Non-pigmented ciliary epithelial cell (primary cell): Measurements from ENCODE around the gene MIDN.
"Not testable (repeated sequence)": the region's sequence is repeated elsewhere in the genome, so short reads cannot be mapped to it uniquely, and the experiment has no call there.

ENCODE experiments used
- DNase-seq: peaks from one replicate; pipeline ENCODE4 v3.0.0-alpha.2; 2010; ENCODE audit warnings: low read depth

Gene MIDN

DNA sequence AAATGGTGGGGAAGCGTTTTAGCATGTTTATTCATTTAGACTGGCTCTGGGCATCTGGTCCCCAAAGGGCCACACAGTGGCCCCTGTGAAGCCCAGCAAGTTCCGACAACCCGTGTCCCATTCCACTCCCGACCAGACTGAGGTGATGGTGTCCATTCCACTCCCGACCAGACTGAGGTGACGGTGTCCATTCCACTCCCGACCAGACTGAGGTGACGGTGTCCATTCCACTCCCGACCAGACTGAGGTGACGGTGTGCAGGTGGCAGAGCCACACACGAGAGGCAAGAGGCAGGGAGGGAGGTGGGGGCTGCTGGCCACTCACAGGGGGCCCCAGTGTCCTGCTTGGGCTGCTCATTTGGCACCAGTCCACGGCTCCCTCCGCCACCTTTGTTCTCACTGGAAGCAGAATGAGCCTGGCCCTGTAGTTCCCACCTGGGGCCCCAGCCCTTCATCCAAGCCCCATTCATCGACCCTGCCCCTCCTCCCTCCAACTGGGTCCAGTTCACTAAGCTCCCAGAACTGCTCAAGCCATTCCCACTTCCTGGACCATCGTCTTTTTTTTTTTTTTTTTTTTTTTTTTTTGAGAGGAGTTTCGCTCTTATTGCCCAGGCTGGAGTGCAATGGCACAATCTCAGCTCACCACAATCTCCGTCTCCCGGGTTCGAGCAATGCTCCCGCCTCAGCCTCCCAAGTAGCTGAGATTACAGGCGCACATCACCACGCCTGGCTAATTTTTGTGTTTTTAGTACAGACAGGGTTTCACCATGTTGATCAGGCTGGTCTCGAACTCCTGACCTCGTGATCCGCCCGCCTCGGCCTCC lies 1.9 kb upstream of the MIDN start:
- DNase-seq, result not testable (repeated sequence)

DNA sequence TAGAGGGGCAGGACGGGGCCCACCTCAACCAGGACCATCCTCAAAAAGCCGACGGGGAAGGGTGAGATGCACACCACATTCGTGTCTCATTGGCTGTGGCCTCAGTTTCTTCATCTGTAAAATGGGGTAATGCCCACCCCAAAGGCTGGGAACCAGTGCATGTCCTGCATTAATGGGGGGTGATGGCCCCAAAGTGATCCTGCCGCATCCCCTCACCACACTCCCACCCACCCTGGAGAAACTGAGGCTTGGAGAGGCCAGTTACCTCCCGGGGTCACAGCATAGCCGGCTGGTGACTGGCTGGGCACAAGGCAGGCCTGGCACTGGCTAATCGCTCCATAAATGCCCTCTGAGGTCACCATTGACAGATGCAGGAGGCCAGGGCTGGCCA lies 640 bp upstream of the MIDN start:
- no peak for DNase-seq

DNA sequence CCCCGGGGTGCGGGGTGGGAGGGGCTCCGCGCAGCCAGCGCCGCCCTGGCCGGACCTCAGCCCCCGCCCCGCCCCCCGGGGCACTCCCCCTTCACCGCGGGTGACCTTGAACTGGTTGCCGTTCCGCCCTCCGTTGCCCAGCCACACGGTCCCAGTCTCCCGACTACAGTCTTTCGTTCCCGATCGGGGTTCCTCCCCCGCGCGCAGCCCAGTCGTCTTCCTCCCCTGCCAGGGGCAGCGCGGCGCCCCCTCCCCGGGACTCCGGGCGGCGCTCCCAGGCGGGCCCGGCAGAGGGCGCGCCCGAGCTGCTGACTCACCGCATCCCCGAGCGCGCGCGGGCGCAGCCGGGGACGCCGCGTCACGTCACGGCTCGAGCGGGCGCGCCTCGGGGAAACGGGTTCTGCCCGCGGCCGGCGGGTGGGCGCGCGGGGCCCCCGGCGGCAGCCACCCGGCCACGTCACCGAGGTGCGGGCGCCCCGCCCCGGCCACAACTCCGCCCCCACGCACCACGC lies 459 bp downstream of the MIDN start:
- DNase-seq, result no peak

DNA sequence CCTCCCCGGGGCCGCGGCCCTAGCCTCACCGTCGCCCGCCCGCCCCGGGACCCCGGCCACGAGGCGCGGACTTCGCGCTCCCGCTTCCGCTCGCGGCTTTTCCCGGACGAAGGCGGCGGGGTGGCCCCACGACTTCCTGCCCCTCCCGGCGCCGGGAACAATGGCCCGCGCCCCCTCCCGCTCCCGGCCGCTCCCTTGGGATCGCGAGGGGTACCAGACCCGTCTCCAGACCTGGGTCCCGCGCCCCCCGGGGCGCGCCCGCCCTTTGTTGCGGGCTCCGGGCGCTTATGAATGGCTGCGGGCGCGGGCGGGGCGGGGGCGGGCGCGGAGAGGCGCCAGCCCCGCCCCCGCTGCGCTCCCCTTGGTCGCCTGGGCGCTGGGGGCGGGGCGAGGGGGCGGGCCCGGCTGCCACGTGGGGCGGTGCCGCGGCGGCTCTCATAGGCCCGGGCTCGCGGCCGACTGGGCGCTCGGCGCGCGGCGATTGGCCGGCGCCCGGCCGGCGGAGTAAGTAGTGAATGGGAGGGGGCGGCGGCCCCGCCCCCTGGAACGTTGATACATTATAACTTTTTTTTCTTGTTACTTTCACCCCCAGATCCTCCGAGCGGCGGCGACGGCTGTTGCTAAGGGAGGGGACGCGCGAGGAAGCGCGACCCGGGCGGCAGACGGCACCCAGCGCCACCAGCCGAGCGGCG lies 1.1 kb downstream of the MIDN start:
- DNase-seq, result no peak

DNA sequence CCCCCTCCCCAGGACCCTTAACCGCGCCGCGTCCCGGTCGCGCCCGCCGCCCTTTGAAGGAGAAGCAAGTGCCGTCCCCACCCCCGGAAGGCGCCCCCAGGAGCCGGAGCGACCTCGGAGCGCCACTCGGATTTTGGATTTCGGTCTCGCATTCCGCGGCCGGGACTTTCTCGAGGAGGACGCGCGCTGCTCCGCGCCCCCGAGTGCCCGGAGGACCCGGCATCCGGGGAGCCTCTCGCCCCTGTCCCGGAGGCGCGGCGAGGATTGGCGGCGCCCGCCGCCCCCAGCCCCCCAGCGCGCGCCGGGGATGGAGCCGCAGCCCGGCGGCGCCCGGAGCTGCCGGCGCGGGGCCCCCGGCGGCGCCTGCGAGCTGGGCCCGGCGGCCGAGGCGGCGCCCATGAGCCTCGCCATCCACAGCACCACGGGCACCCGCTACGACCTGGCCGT lies 1.6 kb downstream of the MIDN start:
- DNase-seq, result no peak

DNA sequence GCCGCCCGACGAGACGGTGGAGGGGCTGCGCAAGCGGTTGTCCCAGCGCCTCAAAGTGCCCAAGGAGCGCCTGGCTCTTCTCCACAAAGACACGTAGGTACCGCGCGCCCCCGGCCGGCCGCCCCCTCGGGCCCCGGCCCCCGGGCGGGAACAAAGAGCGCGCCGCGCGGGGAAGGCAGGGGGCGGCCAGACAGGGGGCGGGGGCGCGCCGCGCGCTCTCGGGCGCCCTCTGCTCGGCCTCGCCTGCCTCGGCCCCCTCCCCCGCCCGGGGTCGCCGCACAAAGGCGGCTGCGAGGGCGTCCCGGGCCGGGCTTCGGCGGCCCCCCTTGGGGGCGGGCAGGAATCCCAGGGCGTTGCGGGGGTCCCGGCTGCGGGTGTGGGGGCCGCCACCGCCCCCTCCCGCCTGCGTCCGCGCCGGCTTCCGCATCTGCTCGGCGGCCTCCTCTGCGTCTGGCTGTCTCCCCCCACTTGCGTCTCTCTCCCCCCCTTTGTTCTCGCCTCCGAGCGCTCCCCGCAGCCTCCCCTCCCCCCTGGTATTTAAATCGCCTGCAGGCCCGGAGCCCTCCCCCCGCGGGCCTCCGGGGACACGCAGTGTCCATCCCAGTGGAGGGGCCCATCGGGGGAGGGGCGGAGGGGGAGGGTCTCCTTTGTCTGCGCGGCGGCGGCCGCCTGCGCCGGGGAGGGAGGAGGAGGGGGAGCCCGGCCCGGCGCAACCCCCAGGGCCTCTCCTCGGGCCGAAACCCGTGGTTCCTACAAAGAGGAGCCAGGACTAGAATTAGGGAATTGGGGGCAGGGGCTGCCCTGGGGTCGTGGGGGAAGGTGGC lies 2.3 kb downstream of the MIDN start:
- no peak for DNase-seq

DNA sequence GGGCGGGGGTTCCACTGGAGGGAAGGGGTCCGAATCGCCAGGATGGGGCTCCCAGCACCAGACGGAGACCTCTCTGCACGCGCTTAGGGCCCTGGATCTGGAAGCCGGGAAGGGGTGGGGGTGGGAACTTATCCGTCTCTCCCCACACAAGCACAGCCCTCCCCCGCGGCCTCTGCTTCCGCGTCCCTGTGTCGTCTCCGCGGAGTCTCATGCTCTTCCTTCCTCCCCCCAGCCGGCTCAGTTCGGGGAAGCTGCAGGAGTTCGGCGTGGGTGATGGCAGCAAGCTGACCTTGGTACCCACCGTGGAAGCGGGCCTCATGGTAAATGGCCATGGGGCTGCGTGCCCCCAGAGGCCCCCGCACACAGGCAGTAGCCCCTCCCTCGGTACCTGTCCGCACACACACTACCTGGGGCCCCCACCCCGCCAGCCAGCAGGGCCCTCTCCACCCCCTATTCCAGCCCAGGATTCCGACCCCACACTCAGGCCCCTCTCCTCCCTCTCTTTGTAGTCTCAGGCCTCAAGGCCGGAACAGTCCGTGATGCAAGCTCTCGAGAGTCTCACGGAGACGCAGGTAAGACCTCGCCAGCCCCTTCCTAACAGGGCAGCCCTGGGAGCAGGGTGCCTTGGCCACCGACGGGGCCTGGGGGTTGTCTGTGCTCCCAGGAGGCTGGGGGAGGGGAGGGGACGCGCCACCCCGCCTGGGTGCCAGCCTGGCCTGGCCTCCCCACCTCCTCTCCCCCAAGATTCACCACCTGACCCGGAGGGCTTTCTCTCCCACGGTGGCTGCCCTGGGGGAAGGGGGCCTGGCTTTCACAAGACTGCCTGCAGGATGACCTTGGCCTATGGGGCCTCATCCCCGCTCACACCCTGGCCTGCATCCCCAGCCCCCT lies 3.2 kb downstream of the MIDN start:
- DNase-seq, result no peak

DNA sequence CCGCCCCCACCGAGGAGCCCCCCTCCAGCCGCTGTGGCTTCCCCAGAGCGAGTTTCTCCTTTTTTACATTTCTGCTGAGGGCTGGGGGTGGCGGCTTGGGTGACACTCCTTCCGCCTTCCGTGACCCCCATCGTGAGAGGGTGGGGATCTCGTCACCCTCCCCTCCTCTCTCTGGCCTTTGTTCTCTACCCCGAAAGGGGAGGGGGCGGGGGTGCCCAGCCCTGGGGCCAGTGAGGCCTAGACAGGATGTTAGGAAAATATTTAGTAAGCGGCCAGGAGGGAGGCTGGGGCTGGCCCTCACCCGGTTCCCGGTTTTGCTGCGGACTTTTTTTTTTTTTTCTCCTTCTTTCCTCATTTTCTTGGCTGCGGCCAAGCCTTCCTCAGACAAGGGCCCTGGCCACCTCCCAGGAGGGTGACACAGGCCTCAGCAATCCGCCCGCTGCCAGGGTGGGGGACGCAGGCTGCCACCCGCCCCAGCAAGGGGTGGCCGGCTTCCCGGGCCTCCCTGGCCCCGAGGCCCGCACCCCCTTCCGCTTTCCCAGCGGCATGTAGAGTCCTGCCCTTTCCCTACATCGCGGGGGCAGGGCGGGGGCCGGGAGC lies 3.9 kb downstream of the MIDN start:
- DNase-seq, result no peak

DNA sequence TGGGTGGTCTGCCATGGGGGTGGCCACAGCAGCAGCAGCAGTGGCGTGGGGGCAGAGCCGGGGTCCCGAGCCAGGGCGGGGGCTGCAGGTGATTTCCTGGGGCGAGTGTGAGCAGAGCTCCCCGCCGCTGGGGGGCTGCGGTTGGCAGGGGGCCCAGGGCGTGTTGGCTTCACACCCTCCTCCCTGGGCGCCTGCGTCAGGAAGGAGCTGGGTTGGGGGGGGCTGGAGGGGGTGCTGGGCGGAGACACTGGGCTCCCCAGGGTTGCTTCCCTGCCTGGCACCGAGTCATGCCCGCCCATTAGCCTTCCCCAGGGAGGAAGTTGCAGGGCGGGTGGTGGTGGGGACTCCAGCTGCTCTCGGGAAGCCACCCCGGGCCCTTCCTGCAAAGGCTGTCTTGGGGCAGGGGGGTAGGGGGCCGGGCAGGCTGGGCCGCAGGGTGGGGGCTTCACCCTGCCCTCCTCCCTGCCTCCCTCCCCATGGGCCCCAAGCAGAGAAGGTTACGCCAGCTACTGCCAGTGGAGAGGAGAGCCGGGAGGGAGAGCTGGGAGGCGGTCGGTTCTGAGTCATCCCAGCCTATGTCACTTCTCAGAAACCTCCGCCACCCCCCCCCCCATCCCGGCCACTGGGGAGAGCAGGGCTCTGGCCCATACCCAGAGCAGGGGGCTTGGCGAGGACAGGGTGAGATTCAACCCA lies 4.6 kb downstream of the MIDN start:
- DNase-seq, result no peak

DNA sequence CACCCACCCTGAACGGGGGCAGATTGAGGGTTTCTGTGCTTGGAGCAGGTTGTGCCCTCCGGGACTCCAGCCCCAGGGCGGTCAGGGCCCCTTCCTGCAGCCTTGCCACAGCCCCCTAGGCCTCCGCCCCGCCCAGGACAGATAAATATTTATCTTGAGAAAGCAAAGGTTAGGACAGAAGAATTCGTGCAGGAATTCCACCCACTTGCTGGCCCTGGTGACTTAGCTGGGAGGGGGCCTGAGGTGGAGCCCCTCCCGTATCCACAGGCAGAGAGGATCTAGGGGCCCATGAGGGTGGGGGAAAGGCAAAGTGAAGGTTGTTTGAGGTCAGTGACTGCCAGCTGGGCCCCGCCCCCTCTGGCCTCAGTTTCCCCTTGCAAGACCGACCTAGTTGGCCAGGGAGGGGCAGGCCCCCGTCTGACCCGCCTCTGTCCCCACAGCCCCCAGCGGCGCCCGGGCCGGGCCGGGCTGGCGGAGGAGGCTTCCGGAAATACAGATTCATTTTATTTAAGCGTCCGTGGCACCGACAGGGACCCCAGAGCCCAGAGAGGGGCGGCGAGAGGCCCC lies 5.2 kb downstream of the MIDN start:
- no peak for DNase-seq

DNA sequence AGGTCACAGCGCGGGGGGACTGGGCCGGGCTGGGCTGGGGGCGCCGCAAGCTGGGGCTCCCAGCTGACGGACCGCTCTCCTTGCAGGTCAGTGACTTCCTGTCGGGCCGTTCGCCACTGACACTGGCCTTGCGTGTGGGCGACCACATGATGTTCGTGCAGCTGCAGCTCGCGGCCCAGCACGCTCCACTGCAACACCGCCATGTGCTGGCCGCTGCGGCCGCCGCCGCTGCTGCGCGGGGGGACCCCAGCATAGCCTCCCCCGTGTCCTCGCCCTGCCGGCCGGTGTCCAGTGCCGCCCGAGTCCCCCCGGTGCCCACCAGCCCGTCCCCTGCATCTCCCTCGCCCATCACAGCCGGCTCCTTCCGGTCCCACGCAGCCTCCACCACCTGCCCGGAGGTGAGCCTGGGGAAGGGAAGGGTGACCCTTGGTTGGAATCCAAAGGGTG lies 5.7 kb downstream of the MIDN start:
- DNase-seq, result no peak

DNA sequence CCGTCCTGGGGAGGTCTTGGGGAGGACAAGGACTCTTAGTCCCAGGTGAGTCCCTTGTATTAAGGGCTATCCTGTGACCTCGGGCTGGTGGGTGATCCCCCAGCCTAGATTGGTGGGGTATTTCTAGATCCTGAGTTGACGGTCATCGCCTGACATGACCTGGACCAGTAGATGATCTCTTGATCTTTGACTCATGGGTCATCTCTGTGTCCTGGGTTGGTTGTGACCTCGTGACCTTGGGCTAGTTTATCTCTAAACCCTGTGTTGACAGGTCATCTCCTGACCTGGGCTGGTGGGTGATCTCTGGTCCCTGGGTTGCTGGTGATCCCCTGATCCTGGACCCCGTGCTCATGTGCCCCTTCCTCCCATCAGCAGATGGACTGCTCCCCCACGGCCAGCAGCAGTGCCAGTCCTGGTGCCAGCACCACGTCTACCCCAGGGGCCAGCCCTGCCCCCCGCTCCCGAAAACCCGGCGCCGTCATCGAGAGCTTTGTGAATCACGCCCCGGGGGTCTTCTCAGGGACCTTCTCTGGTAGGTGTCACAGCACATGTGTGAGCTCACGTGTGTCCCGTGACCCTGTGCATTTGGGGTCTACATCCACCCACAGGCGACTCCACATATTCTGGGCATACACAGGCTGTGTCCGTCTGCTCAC lies 6.3 kb downstream of the MIDN start:
- DNase-seq, result no peak

DNA sequence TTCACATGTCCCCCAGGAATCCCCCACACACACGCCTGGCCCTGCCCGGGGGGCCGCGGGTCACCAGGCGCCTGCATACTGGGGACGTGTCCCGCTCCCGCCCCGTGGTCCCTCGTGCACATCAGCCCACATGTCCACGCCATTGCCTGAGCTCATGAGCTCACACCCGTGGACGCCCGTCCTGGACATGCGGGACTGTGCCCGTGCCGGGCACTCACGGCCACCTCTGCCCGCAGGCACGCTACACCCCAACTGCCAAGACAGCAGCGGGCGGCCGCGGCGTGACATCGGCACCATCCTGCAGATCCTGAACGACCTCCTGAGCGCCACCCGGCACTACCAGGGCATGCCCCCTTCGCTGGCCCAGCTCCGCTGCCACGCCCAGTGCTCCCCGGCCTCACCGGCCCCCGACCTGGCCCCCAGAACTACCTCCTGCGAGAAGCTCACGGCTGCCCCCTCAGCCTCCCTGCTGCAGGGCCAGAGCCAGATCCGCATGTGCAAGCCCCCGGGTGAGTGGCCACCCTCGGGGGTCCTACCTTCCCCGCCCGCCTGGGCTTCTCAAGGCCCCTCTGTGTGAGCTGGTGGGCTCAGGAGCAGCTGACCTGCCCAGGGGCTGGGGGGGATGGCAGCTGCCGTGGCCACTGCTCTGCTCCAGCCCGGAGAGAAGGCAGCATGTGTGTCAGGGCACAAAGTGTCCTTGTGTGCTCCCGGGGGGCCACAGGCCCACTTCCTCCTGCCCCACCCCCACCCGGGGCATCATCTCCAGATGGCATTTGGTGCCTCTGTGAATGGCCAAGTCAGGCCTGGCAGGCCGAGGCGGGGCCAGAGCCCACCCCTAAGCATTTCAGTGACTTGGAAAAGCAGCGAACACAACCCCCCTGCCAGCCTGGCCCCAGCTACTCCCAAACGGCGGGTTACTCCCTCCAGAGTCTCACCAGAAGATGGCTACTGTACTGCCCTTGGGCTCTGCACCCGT lies 7.1 kb downstream of the MIDN start:
- no peak for DNase-seq

DNA sequence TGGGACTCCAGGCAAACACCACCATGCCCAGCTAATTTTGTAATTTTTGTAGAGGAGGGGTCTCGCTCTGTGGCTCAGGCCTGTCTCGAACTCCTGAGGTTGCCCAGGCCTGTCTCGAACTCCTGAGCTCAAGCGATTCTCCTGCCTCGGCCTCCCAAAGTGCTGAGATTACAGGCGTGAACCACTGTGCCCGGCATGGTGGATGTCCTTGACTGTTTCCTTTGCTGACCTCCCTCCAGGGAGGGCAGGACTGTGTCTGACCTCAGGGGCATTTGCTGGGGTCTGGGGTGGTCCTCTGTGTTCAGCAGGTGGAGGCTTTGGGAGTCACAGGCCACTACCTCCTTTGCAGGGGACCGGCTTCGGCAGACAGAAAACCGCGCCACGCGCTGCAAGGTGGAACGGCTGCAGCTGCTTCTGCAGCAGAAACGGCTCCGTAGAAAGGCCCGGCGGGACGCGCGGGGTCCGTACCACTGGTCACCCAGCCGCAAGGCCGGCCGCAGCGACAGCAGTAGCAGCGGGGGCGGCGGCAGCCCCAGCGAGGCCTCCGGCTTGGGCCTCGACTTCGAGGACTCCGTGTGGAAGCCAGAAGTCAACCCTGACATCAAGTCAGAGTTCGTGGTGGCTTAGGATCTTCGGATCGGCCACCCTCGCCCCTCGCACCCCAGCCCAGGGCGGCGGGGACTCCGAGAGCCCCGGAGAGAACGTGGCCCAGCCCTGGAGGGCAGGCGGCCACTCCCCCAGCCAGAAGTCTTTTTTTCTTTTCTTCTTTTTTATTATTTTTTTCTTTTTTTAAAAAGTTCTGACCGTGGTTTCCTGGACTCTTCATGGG lies 8.5 kb downstream of the MIDN start:
- no peak for DNase-seq

DNA sequence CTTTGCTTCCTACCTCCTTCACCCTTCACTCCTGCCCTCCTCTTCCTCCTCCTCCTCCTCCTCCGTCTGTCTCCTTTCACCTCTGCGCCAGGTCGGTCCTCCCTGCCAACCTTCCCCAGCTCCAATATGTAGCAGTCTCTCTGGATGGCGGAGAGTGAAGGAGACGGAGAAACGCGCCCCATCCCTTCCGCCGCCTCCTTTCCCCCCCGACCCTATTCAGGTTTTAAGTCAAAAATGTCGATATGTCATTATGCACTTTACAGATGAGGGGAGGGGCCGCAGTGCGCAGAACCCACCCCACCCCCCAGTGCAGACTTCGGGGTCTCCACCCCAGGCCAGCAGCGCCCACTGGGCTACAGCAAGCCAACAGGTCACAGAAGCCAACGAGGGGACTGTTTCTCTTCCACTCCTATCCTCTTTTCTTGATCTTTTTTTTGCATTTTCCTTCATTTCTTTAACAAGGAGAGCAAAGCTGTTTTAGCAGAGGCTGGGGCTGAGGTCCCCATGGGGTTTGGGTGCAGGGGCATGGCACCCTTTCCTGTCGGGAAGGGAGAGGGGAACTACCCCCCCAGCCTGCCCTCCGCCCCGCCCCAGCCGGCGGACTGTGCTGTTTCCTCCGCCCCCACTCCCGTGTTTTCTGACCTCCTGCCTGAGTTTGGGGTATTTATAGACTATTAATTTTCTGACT lies 9.2 kb downstream of the MIDN start:
- DNase-seq, result no peak

DNA sequence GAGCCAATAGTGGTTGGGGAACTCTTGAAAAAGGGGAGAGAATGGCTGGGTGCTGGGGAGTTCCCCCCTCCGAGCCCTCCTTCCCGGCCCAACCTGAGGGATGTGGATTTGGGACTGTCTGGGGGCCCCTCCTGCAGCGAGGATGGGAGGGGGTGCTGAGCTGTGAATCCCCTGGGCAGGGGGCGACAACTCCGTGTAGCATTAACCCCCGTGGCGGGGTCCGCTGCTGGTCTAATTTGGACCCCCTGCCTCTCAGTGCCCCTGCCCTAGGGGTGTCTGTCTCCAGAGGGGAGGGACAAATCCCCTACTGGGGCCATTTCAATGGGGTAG lies 9.7 kb downstream of the MIDN start:
- no peak for DNase-seq

DNA sequence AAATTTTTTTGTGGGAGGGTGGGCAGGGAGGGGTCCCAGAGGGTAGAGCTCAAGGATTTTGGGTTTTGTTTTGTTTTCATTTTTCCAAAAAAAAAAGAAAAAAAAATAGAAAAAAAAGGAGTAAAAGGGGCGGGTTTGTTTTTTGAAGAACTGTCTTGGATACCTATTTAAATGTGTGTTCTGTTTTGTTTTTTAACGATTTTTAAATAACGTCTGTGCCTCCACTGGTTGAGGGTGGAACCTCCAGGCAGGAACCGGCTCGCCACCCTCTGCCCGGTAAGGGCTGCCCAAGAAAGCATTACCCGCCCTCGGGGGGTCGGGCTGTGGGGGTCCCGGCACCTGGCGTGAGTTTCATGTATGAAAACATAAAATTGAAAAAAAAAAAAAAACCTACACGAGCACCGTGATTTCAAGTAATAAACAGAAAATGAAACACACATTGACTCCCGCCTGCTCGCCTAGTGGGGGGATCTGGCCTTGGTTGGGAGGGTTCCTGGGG lies 10.4 kb downstream of the MIDN start:
- no peak for DNase-seq
